HG03108 (cell line): ENCODE data around the gene TRIM4.

ENCODE experiments used
- ATAC-seq: cut with Tn5 transposase; IDR thresholded peaks from one replicate; pipeline ENCODE4 v1.9.1; 2021; ENCODE audit warnings: moderate library complexity; ENCODE audit not compliant: unreplicated experiment

Gene TRIM4

DNA sequence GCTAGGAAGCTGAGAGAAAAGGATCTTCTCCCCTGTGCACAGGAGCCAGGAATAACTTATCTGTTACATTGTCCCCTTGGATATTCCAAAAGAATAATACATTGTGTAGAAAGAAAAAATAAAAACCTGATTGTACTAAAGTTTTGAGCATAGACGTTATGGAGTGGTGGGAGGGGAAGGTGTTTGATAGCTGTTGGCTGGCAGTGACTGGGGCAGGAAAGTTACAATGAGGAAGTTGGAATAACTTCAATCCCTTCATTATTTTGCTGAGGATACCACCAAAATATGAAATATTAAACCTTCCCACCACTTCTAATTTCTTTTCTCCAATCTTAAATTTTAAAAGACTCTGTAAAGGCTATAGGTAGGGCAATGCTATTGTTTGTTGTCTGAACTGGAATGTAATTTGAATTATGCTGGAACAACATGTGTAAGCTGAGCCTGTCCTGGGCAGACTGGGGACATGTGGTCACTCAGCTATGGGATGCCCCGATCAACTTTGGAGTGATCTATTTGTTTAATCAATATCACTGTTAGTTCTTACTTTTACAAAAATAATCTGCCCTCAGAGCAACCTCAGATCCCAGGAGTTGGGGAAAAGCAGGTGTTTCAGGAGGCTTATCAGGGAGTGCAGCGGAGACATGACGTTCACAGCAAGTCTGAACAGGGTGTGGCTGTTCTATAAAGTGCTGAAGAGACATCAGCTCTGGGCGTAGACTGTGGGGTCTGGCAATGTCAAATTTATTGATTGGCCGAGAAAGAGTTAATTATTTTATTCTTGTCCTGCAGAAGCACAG, 70.7 kb downstream of the TRIM4 start:
- no peak for ATAC-seq

DNA sequence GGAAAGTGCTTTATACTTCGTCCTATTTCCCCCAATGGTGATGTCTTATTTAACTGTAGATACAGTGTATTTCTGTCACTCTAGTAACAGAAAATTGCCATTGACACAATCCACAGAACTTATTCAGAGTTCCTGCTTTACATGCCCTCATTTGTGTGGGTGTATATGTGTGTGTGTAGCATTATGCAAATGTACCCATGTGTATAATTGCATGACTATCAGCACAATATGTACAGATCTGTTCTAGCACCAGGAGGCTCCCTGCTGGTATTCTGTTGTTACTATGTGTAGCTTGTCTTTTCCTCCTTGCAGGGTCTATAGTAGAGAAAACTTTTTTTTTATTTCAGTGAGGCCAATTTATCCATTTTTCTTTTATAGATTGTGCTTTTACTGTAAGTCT, 75.0 kb downstream of the TRIM4 start:
- ATAC-seq: no peak

DNA sequence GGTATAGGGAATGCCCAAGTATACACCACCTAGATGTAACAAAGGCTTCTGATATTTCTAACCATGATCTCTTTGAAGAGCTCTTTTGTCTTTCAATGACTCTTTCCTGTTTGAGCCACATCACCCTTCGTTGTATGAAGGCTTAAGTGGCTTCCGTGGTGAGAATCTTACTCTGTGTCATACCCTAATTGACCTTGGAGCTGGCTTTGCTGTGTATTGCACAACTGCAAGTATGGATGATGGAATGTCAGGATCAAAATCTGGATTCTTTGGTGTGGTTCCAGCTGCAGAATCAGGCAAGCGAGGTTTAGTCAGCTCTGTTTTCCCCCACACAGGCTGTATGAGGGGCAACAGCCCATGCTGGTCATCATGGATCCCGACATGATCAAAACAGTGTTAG, 75.5 kb downstream of the TRIM4 start:
- ATAC-seq: no peak

DNA sequence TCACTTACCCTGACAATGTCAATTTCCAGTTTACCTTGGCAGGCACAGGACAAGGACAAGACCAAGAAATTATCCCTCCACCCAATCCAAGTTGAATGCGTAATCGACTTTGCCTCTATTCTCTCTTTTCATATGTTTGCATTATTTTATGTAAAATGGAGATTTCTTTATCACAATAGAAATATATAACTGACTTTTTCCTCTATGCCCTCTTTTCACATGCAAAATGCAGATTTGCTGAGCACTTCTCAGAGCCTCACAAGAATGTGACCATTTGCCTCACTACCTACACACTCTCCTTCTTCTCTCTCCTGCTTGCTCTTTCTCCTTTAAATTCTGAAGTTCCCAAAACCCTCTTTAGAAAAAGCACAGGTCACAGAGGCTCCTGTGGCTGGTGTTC, 76.4 kb downstream of the TRIM4 start:
- no peak for ATAC-seq
